Astrocyte of the spinal cord (primary cell): ENCODE data around the gene INAVA.

Source experiments
- DNase-seq: peaks from one replicate; pipeline ENCODE4 v3.0.0; 2011; ENCODE audit warnings: low read depth, low spot score
- H3K4me3 ChIP-seq: 2 replicates; pipeline ENCODE4 v1.5.1; 2011; ENCODE audit warnings: low read depth, mild to moderate bottlenecking, low read length, moderate library complexity
- in situ Hi-C: cut with HindIII; loops from 2 replicates; pipeline ENCODE4 v1.10.0; 2017; ENCODE audit warnings: low sequenced_read_pairs
- TF ChIP-seq, protein P1 (sequence below): IDR thresholded peaks from 2 replicates; pipeline ENCODE4 v1.5.1; 2012; ENCODE audit warnings: low read depth, mild to moderate bottlenecking, low read length, inconsistent platforms

Gene INAVA

DNA sequence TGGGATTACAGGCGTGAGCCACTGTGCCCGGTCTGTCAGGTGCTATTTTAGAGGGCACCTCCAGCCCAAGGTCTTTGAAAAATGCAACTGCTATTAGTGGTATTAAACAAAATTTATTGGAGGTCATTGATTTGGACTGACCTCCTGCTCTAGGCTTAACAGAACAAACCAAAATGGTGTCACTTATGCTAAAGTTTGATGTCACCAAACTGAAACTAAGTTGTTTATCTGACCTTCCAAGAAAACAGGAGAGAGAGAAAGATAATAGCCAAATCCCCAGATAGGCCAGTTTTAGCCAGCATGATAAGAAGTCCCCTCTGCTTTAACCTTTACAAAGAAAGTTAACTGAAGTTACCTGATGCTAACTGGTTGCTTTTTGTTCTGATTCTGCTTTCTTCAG, 8.1 kb upstream of the INAVA start:
- in situ Hi-C loops: no loop called here
- no peak for DNase-seq

GRCh38 chr1:200887036-200887435, 7.7 kb upstream of the INAVA start:
- TF ChIP-seq, protein P1, sequence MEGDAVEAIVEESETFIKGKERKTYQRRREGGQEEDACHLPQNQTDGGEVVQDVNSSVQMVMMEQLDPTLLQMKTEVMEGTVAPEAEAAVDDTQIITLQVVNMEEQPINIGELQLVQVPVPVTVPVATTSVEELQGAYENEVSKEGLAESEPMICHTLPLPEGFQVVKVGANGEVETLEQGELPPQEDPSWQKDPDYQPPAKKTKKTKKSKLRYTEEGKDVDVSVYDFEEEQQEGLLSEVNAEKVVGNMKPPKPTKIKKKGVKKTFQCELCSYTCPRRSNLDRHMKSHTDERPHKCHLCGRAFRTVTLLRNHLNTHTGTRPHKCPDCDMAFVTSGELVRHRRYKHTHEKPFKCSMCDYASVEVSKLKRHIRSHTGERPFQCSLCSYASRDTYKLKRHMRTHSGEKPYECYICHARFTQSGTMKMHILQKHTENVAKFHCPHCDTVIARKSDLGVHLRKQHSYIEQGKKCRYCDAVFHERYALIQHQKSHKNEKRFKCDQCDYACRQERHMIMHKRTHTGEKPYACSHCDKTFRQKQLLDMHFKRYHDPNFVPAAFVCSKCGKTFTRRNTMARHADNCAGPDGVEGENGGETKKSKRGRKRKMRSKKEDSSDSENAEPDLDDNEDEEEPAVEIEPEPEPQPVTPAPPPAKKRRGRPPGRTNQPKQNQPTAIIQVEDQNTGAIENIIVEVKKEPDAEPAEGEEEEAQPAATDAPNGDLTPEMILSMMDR: no peak
- in situ Hi-C loops: no loop called here
- DNase-seq: no peak
- no peak overlapping the region for H3K4me3 ChIP-seq

More for the DNA sequence above, 8.1 kb upstream of the INAVA start:
- TF ChIP-seq, protein P1: no peak
- H3K4me3 ChIP-seq: no peak overlapping the region

GRCh38 chr1:200887772-200888348, 6.8 kb upstream of the INAVA start:
- TF ChIP-seq, protein P1: no peak
- no peak for DNase-seq
- no peak overlapping the region for H3K4me3 ChIP-seq
- in situ Hi-C loops: no loop called here

- DNase-seq: no peak
- TF ChIP-seq, protein P1: no peak
- no peak overlapping the region for H3K4me3 ChIP-seq
- in situ Hi-C loops: no loop called here
Measured at GRCh38 chr1:200888349-200888838, 6.3 kb upstream of the INAVA start.

DNA sequence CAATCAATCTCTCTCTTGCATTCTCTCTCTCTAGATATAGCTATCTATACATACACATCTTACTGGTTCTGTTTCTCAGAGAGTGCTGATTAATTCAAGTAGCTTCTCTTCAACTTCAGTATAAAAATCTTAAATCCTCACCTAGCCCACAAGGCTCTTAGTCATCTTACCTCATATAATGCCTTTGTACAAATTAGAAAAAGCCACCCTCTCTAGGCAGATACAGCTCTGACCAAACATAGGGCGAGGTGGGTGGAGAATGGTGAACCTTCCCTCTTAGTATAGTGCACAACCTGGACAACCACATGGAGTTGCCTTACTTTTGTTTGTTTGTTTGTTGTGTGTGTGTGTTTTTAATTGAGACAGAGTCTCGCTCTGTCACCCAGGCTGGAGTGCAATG, 5.1 kb upstream of the INAVA start:
- in situ Hi-C loops: no loop called here
- TF ChIP-seq, protein P1: no peak
- no peak for DNase-seq
- no peak overlapping the region for H3K4me3 ChIP-seq

DNA sequence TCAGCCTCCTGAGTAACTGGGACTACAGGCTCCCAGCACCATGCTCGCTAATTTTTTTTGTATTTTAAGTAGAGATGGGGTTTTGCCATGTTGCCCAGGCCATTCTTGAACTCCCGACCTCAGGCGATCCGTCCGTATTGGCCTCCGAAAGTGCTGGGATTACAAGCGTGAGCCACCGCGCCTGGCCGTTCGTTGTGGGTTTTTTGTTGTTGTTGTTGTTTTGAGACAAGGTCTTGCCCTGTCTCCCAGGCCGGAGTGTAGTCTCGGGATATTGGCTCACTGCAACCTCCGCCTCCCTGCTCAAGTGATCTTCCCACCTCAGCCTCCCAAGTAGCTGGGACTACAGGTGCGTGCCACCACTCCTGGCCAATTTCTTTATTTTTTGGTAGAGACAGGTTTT, 4.7 kb upstream of the INAVA start:
- in situ Hi-C loops: no loop called here
- no peak overlapping the region for H3K4me3 ChIP-seq
- DNase-seq: no peak
- TF ChIP-seq, protein P1: no peak
